ENCODE measurements around the gene ACOX3.

ACOX3 gene

GRCh38 chr4:8411351-8412180 is 29.0 kb downstream of the ACOX3 start:
- Histone ChIP-seq H3K4me1 (peaks cover 3% of the 10 kb centered on the region; the same call in 1 of the 2 replicates), H3K36me3 (no peaks in the 10 kb centered on the region), H3K9me3 (no peaks in the 10 kb centered on the region), H3K27me3 (no peaks in the 10 kb centered on the region), H3K4me3 (ENCODE audit: low read depth, low read length) (no peak overlapping the region)
- TF ChIP-seq CTCF (IDR thresholded peaks at IDR 0.05; ENCODE audit: low read depth, low read length) = no peak
- DNase-seq = no peak

GRCh38 chr4:8410641-8411271 is 29.8 kb downstream of the ACOX3 start:
- no peaks in the 10 kb centered on the region for H3K9me3 ChIP-seq
- H3K27me3 ChIP-seq = no peaks in the 10 kb centered on the region
- TF ChIP-seq CTCF (IDR thresholded peaks at IDR 0.05; ENCODE audit: low read depth, low read length) = peak; percentile 80
- no peaks in the 10 kb centered on the region; the same call in 1 of the 2 replicates for H3K36me3 ChIP-seq
- DNase-seq = peak; percentile 95
- H3K4me3 ChIP-seq (ENCODE audit: low read depth, low read length) = peak overlapping the region; percentile 38
- H3K4me1 ChIP-seq = peaks cover 3% of the 10 kb centered on the region; the same call in 1 of the 2 replicates

GRCh38 chr4:8410066-8410625 is 30.4 kb downstream of the ACOX3 start:
- no peak for TF ChIP-seq CTCF (IDR thresholded peaks at IDR 0.05; ENCODE audit: low read depth, low read length)

GRCh38 chr4:8409264-8410065 is 31.1 kb downstream of the ACOX3 start:
- no peak for TF ChIP-seq CTCF (IDR thresholded peaks at IDR 0.05; ENCODE audit: low read depth, low read length)
- Histone ChIP-seq H3K4me3 (ENCODE audit: low read depth, low read length) (no peak overlapping the region), H3K4me1 (peaks cover 3% of the 10 kb centered on the region; the same call in 1 of the 2 replicates), H3K36me3 (no peaks in the 10 kb centered on the region; the same call in 1 of the 2 replicates), H3K9me3 (no peaks in the 10 kb centered on the region), H3K27me3 (no peaks in the 10 kb centered on the region)
- peak; percentile 74 for DNase-seq

More at GRCh38 chr4:8410066-8410625, 30.4 kb downstream of the ACOX3 start:
- peaks cover 3% of the 10 kb centered on the region; the same call in 1 of the 2 replicates for H3K4me1 ChIP-seq
- no peaks in the 10 kb centered on the region for H3K27me3 ChIP-seq
- DNase-seq = no peak
- no peaks in the 10 kb centered on the region; the same call in 1 of the 2 replicates for H3K36me3 ChIP-seq
- H3K4me3 ChIP-seq (ENCODE audit: low read depth, low read length) = no peak overlapping the region
- H3K9me3 ChIP-seq = no peaks in the 10 kb centered on the region

GRCh38 chr4:8407756-8408155 is 32.8 kb downstream of the ACOX3 start:
- Histone ChIP-seq H3K36me3 (no peaks in the 10 kb centered on the region; the same call in 1 of the 2 replicates), H3K4me3 (ENCODE audit: low read depth, low read length) (no peak overlapping the region), H3K9me3 (no peaks in the 10 kb centered on the region), H3K4me1 (peaks cover 3% of the 10 kb centered on the region), H3K27me3 (no peaks in the 10 kb centered on the region)
- no peak for TF ChIP-seq CTCF (IDR thresholded peaks at IDR 0.05; ENCODE audit: low read depth, low read length)
- no peak for DNase-seq

Measured in BE2C (cell line).